Cerebellar cortex (tissue), 1 donor: ENCODE measurements around the gene PRM1.

Experiments used
- DNase-seq: peaks from one replicate; pipeline ENCODE4 v3.0.0-alpha.2; 2015; ENCODE audit warnings: low spot score

Gene PRM1

GRCh38 chr16:11280616-11281522 is at the start of gene PRM1:
TSS of gene PRM1 (minus strand) at chr16:11281330. CDS start at chr16:11281238, 92 bp downstream.
- DNase-seq, result peak; percentile 14

GRCh38 chr16:11330526-11331237 is 49.6 kb upstream of the PRM1 start:
- DNase-seq, result no peak

GRCh38 chr16:11329891-11330290 is 48.8 kb upstream of the PRM1 start:
- DNase-seq, result no peak

GRCh38 chr16:11329071-11329491 is 48.0 kb upstream of the PRM1 start:
- DNase-seq, result no peak

- DNase-seq, result peak; percentile 32
Measured at GRCh38 chr16:11328172-11329070, 47.3 kb upstream of the PRM1 start.

- no peak for DNase-seq
Measured at GRCh38 chr16:11327277-11328171, 46.4 kb upstream of the PRM1 start.

- DNase-seq, result no peak
Measured at GRCh38 chr16:11326737-11327276, 45.7 kb upstream of the PRM1 start.

- no peak for DNase-seq
Measured at GRCh38 chr16:11326084-11326736, 45.1 kb upstream of the PRM1 start.

GRCh38 chr16:11325404-11326083 is 44.4 kb upstream of the PRM1 start:
- no peak for DNase-seq

- DNase-seq, result no peak
Measured at GRCh38 chr16:11323551-11324336, 42.6 kb upstream of the PRM1 start.

- no peak for DNase-seq
Measured at GRCh38 chr16:11322823-11323222, 41.7 kb upstream of the PRM1 start.

GRCh38 chr16:11321662-11322061 is 40.5 kb upstream of the PRM1 start:
- DNase-seq, result no peak

- DNase-seq, result no peak
Measured at GRCh38 chr16:11320170-11320569, 39.0 kb upstream of the PRM1 start.

- no peak for DNase-seq
Measured at GRCh38 chr16:11319529-11320146, 38.5 kb upstream of the PRM1 start.

GRCh38 chr16:11318817-11319216 is 37.7 kb upstream of the PRM1 start:
- no peak for DNase-seq

GRCh38 chr16:11316331-11317015 is 35.3 kb upstream of the PRM1 start:
- no peak for DNase-seq

- DNase-seq, result no peak
Measured at GRCh38 chr16:11315510-11315909, 34.4 kb upstream of the PRM1 start.
